HepG2 (cell line): ENCODE results near the gene MAP1LC3B. TPM values are rescaled to one million over a fixed set of nuclear protein-coding genes. Genes with fewer than 3 reads are reported as not detected.

ENCODE experiments used
- ADNP ChIP-seq: sonication (generic); formaldehyde crosslinking; IDR thresholded peaks from 2 replicates; pipeline ENCODE4 v1.4.0; 2020; ENCODE audit warnings: missing genetic modification reagents
- CBX2 ChIP-seq, 2 experiments: fragments of 200-600 bp in 1 of 2; sonication (generic); formaldehyde crosslinking in 1 of 2; IDR thresholded peaks; 2 replicates each; pipeline versions ENCODE4 v1.7.0 to v1.8.1; 2018 to 2022; ENCODE audit warnings: low read depth in 2 of 2, low read length in 1 of 2, mild to moderate bottlenecking in 1 of 2, missing genetic modification reagents in 1 of 2
- JUNB ChIP-seq: sonication (generic); formaldehyde crosslinking; IDR thresholded peaks from 2 replicates; pipeline ENCODE4 v1.8.0; 2022; ENCODE audit warnings: missing genetic modification reagents, mild to moderate bottlenecking, borderline replicate concordance
- JUND ChIP-seq: sonication (generic); formaldehyde crosslinking; IDR thresholded peaks from 2 replicates; pipeline ENCODE4 v1.8.0; 2022; ENCODE audit warnings: mild to moderate bottlenecking, missing genetic modification reagents
- KDM1A ChIP-seq: IDR thresholded peaks from 2 replicates; pipeline ENCODE4 v1.6.1; 2016; ENCODE audit warnings: missing compliant biosample characterization
- MIER2 ChIP-seq: IDR thresholded peaks from 2 replicates; pipeline ENCODE4 v1.6.1; 2016; ENCODE audit warnings: missing biosample characterization, missing genetic modification reagents
- RNF219 ChIP-seq: sonication (generic); formaldehyde crosslinking; IDR thresholded peaks from 2 replicates; pipeline ENCODE4 v1.5.0; 2020; ENCODE audit warnings: mild to moderate bottlenecking, missing genetic modification reagents
- SIX4 ChIP-seq: sonication (generic); formaldehyde crosslinking; IDR thresholded peaks from 2 replicates; pipeline ENCODE4 v1.4.0; 2020; ENCODE audit warnings: missing genetic modification reagents
- SNAI1 ChIP-seq: sonication (generic); formaldehyde crosslinking; IDR thresholded peaks from 2 replicates; pipeline ENCODE4 v1.5.0; 2020; ENCODE audit warnings: mild to moderate bottlenecking, missing genetic modification reagents, borderline replicate concordance
- SOX6 ChIP-seq, 2 experiments: fragments of 450-650 bp in 1 of 2; sonication (generic) in 1 of 2; formaldehyde crosslinking in 1 of 2; IDR thresholded peaks; 2 replicates each; pipeline versions ENCODE4 v1.4.0 to v1.6.1; 2017 to 2020; ENCODE audit warnings: antibody characterized with exemption in 1 of 2, mild to moderate bottlenecking in 1 of 2, missing genetic modification reagents in 1 of 2
- ZNF280D ChIP-seq: sonication (generic); formaldehyde crosslinking; IDR thresholded peaks from 2 replicates; pipeline ENCODE4 v1.5.1; 2020; ENCODE audit warnings: mild to moderate bottlenecking, missing genetic modification reagents
- ZNF607 ChIP-seq: sonication (generic); formaldehyde crosslinking; IDR thresholded peaks from 2 replicates; pipeline ENCODE4 v1.5.1; 2020; ENCODE audit warnings: missing genetic modification reagents, mild to moderate bottlenecking, borderline replicate concordance
- ZNF780A ChIP-seq: sonication (generic); formaldehyde crosslinking; IDR thresholded peaks from 2 replicates; pipeline ENCODE4 v1.8.0; 2022; ENCODE audit warnings: mild to moderate bottlenecking, missing genetic modification reagents, moderate library complexity
- polyA plus RNA-seq, 8 experiments: library from polyadenylated mRNA; depleted of rRNA in 3 of 8; stranded (reverse) in 7 of 8; unstranded in 1 of 8; fragments of >200 nt; fragmentation: Illumina TruSeq in 4 of 8; extraction: Trizol in 4 of 8; gene quantifications; 2 replicates each; pipeline versions ENCODE4 v1.2.1 to v1.2.3, GENCODE V29; 2011 to 2016; ENCODE audit warnings: low read depth in 4 of 8, missing spikeins in 1 of 8, mixed read lengths in 1 of 8; ENCODE audit not compliant: insufficient read depth in 1 of 8
- total RNA-seq, 5 experiments: library from RNA; depleted of rRNA; stranded (reverse); fragments of >200 nt; fragmentation: Illumina TruSeq; extraction: Trizol; gene quantifications; 2 replicates each; pipeline ENCODE4 v1.2.3, GENCODE V29; 2016; ENCODE audit warnings: low read depth in 1 of 5
- TF ChIP-seq, protein P1 (sequence below): sonication (generic); formaldehyde crosslinking; IDR thresholded peaks from 2 replicates; pipeline ENCODE4 v1.4.0; 2020; ENCODE audit warnings: missing genetic modification reagents; ENCODE audit errors: not compliant biosample characterization
- TF ChIP-seq, protein P2 (sequence below): sonication (generic); formaldehyde crosslinking; IDR thresholded peaks from 2 replicates; pipeline ENCODE4 v1.4.0; 2020; ENCODE audit warnings: missing genetic modification reagents, borderline replicate concordance
- TF ChIP-seq, protein P3 (sequence below): sonication (generic); formaldehyde crosslinking; IDR thresholded peaks from 2 replicates; pipeline ENCODE4 v1.5.0; 2020; ENCODE audit warnings: missing genetic modification reagents, mild to moderate bottlenecking, borderline replicate concordance

The MAP1LC3B gene
- total and polyA plus RNA-seq, 2 of the 13 experiments (the other 11 are each of a cell fraction or from before 2014, with no cell fraction given) = 15.7 to 37.4 TPM

DNA sequence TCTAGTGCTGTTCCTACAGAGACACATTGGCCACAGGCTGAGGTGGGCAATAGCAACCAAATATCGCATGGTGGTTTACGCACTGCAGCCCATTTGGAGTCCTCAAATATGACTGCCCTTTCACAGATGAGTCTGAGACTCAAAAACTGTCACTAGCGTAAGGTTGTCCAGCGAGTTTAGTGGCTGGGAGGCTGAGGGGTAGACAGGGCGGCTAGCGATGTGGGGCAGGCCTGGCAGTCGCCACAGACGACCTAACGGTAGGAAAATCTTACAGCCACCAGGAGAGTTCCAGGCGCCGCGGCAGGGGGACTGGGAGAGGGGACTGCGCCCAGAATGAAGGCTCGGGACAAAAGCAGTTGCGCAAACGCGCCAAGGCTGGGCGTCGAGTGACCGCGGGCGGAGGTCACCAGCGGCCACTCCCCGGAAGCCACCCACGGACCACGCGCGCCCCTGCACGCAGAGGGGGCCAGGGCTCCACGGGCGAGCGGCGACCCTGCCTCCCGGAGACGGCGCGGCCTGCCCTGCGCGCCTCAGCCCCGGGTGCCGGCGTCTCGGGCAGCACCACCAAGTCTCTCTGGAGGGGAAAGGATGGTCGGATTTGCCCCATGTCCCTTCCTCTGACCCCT lies 699 bp upstream of the MAP1LC3B start (continued):
- TF ChIP-seq, protein P1, sequence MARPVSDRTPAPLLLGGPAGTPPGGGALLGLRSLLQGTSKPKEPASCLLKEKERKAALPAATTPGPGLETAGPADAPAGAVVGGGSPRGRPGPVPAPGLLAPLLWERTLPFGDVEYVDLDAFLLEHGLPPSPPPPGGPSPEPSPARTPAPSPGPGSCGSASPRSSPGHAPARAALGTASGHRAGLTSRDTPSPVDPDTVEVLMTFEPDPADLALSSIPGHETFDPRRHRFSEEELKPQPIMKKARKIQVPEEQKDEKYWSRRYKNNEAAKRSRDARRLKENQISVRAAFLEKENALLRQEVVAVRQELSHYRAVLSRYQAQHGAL (CRISPR knock-in tag) = no peak
- peak; percentile 22; the same call in 1 of the 2 replicates for TF ChIP-seq ZNF280D (CRISPR knock-in tag)
- no peak for TF ChIP-seq CBX2 (IDR thresholded peaks at IDR 0.05; ENCODE audit: low read depth, low read length)
- peak; percentile 74; the same call in 1 of the 2 replicates for TF ChIP-seq CBX2 (CRISPR knock-in tag; IDR thresholded peaks at IDR 0.05; ENCODE audit: low read depth)
- no peak for TF ChIP-seq ADNP (CRISPR knock-in tag)
- no peak for TF ChIP-seq SOX6 (IDR thresholded peaks at IDR 0.05)
- peak; percentile 40; the same call in 1 of the 2 replicates for TF ChIP-seq SOX6 (CRISPR knock-in tag; IDR thresholded peaks at IDR 0.05)
- no peak; the same call in 1 of the 2 replicates for TF ChIP-seq ZNF607 (CRISPR knock-in tag)
- TF ChIP-seq KDM1A = no peak
- no peak for TF ChIP-seq SNAI1 (CRISPR knock-in tag)
- TF ChIP-seq ZNF780A (CRISPR knock-in tag) = no peak
- TF ChIP-seq, protein P2, sequence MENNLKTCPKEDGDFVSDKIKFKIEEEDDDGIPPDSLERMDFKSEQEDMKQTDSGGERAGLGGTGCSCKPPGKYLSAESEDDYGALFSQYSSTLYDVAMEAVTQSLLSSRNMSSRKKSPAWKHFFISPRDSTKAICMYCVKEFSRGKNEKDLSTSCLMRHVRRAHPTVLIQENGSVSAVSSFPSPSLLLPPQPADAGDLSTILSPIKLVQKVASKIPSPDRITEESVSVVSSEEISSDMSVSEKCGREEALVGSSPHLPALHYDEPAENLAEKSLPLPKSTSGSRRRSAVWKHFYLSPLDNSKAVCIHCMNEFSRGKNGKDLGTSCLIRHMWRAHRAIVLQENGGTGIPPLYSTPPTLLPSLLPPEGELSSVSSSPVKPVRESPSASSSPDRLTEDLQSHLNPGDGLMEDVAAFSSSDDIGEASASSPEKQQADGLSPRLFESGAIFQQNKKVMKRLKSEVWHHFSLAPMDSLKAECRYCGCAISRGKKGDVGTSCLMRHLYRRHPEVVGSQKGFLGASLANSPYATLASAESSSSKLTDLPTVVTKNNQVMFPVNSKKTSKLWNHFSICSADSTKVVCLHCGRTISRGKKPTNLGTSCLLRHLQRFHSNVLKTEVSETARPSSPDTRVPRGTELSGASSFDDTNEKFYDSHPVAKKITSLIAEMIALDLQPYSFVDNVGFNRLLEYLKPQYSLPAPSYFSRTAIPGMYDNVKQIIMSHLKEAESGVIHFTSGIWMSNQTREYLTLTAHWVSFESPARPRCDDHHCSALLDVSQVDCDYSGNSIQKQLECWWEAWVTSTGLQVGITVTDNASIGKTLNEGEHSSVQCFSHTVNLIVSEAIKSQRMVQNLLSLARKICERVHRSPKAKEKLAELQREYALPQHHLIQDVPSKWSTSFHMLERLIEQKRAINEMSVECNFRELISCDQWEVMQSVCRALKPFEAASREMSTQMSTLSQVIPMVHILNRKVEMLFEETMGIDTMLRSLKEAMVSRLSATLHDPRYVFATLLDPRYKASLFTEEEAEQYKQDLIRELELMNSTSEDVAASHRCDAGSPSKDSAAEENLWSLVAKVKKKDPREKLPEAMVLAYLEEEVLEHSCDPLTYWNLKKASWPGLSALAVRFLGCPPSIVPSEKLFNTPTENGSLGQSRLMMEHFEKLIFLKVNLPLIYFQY (CRISPR knock-in tag) = no peak; the same call in 1 of the 2 replicates
- TF ChIP-seq JUND (CRISPR knock-in tag) = no peak
- no peak for TF ChIP-seq JUNB
- no peak for TF ChIP-seq MIER2 (CRISPR knock-in tag)
- TF ChIP-seq SIX4 (CRISPR knock-in tag) = no peak
- no peak for TF ChIP-seq RNF219 (CRISPR knock-in tag)
- TF ChIP-seq, protein P3, sequence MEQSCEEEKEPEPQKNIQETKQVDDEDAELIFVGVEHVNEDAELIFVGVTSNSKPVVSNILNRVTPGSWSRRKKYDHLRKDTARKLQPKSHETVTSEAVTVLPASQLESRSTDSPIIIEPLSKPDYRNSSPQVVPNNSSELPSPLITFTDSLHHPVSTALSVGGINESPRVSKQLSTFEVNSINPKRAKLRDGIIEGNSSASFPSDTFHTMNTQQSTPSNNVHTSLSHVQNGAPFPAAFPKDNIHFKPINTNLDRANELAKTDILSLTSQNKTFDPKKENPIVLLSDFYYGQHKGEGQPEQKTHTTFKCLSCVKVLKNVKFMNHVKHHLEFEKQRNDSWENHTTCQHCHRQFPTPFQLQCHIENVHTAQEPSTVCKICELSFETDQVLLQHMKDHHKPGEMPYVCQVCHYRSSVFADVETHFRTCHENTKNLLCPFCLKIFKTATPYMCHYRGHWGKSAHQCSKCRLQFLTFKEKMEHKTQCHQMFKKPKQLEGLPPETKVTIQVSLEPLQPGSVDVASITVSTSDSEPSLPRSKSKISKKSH = no peak
